Frontal cortex (tissue), 4 donors: ENCODE results near the gene DGKZ. TPM values are rescaled to one million over a fixed set of nuclear protein-coding genes. Genes with fewer than 3 reads are reported as not detected.
A peak's percentile ranks its signal among the peaks of the same experiment; 100 is the strongest.
"Not testable (repeated sequence)": the region's sequence is repeated elsewhere in the genome, so short reads cannot be mapped to it uniquely, and the experiment has no call there.

ENCODE experiments used
- DNase-seq, 2 donors: peaks; one replicate each; pipeline ENCODE4 v3.0.0; 2012; ENCODE audit warnings: low spot score in 2 of 2
- FAIRE-seq: peaks from 2 replicates; lab custom pipeline; 2012; peaks lifted over from hg19 to GRCh38; lab: Jason Lieb, UNC
- total RNA-seq: library from RNA; depleted of rRNA; stranded (reverse); fragments of >200 nt; gene quantifications from one replicate; pipeline ENCODE4 v1.2.3, GENCODE V29; 2014
- donor health status: control.
- donor health status: control.
- donor health status: control.

The DGKZ gene
- 43.2 TPM for total RNA-seq

- FAIRE-seq (no peak), DNase-seq (peak; percentile 96 to 97)
Measured at GRCh38 chr11:46346886-46347636, at the start of gene DGKZ. DGKZ (plus strand) TSS chr11:46347463; CDS start chr11:46347660, 197 bp downstream.

- DNase-seq (no peak), FAIRE-seq (no peak)
Measured at GRCh38 chr11:46298699-46299433, 48.4 kb upstream of the DGKZ start.

- FAIRE-seq (no peak), DNase-seq (no peak)
Measured at GRCh38 chr11:46299451-46299961, 47.8 kb upstream of the DGKZ start.

- DNase-seq (no peak), FAIRE-seq (no peak)
Measured at GRCh38 chr11:46300270-46300669, 47.0 kb upstream of the DGKZ start.

GRCh38 chr11:46302866-46303265, 44.4 kb upstream of the DGKZ start:
- FAIRE-seq: no peak
- DNase-seq: no peak

- not testable (repeated sequence) for DNase-seq, FAIRE-seq
Measured at GRCh38 chr11:46304036-46304435, 43.2 kb upstream of the DGKZ start.

- FAIRE-seq: no peak
Measured at GRCh38 chr11:46304605-46305179, 42.6 kb upstream of the DGKZ start.

GRCh38 chr11:46305295-46305694, 42.0 kb upstream of the DGKZ start:
- DNase-seq: no peak
- no peak for FAIRE-seq

More at GRCh38 chr11:46304605-46305179, 42.6 kb upstream of the DGKZ start:
- no peak for DNase-seq

- DNase-seq (no peak), FAIRE-seq (no peak)
Measured at GRCh38 chr11:46306296-46306853, 40.9 kb upstream of the DGKZ start.

GRCh38 chr11:46307369-46307768, 39.9 kb upstream of the DGKZ start:
- no peak for DNase-seq
- FAIRE-seq: no peak

GRCh38 chr11:46307785-46308341, 39.4 kb upstream of the DGKZ start:
- no peak for FAIRE-seq
- DNase-seq: no peak

- DNase-seq (peak; percentile 78 to 85), FAIRE-seq (no peak)
Measured at GRCh38 chr11:46308631-46309419, 38.4 kb upstream of the DGKZ start.

GRCh38 chr11:46309814-46310259, 37.4 kb upstream of the DGKZ start:
- DNase-seq: no peak
- FAIRE-seq: no peak

- DNase-seq: peak in 1 of 2 donors; percentile 80
- no peak for FAIRE-seq
Measured at GRCh38 chr11:46315033-46315738, 32.1 kb upstream of the DGKZ start.

GRCh38 chr11:46315783-46316563, 31.3 kb upstream of the DGKZ start:
- no peak for FAIRE-seq
- DNase-seq: no peak

GRCh38 chr11:46319074-46319453, 28.2 kb upstream of the DGKZ start:
- DNase-seq: no peak
- no peak for FAIRE-seq

- FAIRE-seq (no peak), DNase-seq (no peak)
Measured at GRCh38 chr11:46321757-46322156, 25.5 kb upstream of the DGKZ start.

GRCh38 chr11:46322759-46323158, 24.5 kb upstream of the DGKZ start:
- DNase-seq: no peak
- FAIRE-seq: no peak
